GM23248 (cell line): ENCODE measurements around the gene MINDY3. TPM values are rescaled to one million over a fixed set of nuclear protein-coding genes. Genes with fewer than 3 reads are reported as not detected.

Source experiments
- DNase-seq: peaks from one replicate; pipeline ENCODE4 v3.0.0-alpha.2; 2015
- H2AFZ ChIP-seq: fragments of 200-600 bp; sonication (generic); 2 replicates; pipeline ENCODE4 v1.6.1; 2016; ENCODE audit warnings: antibody characterized with exemption
- H3F3A ChIP-seq: fragments of 200-600 bp; sonication (generic); 2 replicates; pipeline ENCODE4 v1.6.1; 2016; ENCODE audit warnings: mild to moderate bottlenecking, antibody characterized with exemption, mixed run types; ENCODE audit not compliant: insufficient read depth
- H3K27ac ChIP-seq: fragments of 200-600 bp; sonication (generic); 2 replicates; pipeline ENCODE4 v1.5.1; 2016; ENCODE audit warnings: mild to moderate bottlenecking
- H3K27me3 ChIP-seq: fragments of 200-600 bp; sonication (generic); replicated peaks from 2 replicates; pipeline ENCODE4 v1.6.1; 2016; ENCODE audit warnings: mild to moderate bottlenecking; ENCODE audit not compliant: insufficient read depth
- H3K36me3 ChIP-seq: fragments of 200-600 bp; sonication (generic); 2 replicates; pipeline ENCODE4 v1.6.1; 2016; ENCODE audit warnings: low read depth, mild to moderate bottlenecking
- H3K4me1 ChIP-seq: fragments of 200-600 bp; sonication (generic); 2 replicates; pipeline ENCODE4 v1.6.1; 2016; ENCODE audit warnings: mild to moderate bottlenecking; ENCODE audit not compliant: insufficient read depth
- H3K4me2 ChIP-seq: fragments of 200-600 bp; sonication (generic); one replicate; pipeline ENCODE4 v1.6.1; 2016; ENCODE audit warnings: mild to moderate bottlenecking; ENCODE audit not compliant: unreplicated experiment
- H3K4me3 ChIP-seq: fragments of 200-600 bp; sonication (generic); 2 replicates; pipeline ENCODE4 v1.5.1; 2016; ENCODE audit warnings: mild to moderate bottlenecking
- H3K79me2 ChIP-seq: fragments of 200-600 bp; sonication (generic); 2 replicates; pipeline ENCODE4 v1.6.1; 2016; ENCODE audit warnings: mild to moderate bottlenecking; ENCODE audit not compliant: insufficient read depth
- H3K9ac ChIP-seq: fragments of 200-600 bp; sonication (generic); 2 replicates; pipeline ENCODE4 v1.6.1; 2016; ENCODE audit warnings: mild to moderate bottlenecking
- H3K9me2 ChIP-seq: fragments of 200-600 bp; sonication (generic); 2 replicates; pipeline ENCODE4 v1.6.1; 2016; ENCODE audit warnings: mixed run types, mild to moderate bottlenecking, moderate library complexity; ENCODE audit not compliant: insufficient read depth
- H3K9me3 ChIP-seq: fragments of 200-600 bp; sonication (generic); one replicate; pipeline ENCODE4 v1.6.1; 2017; ENCODE audit warnings: low read depth
- H4K20me1 ChIP-seq: fragments of 200-600 bp; sonication (generic); 2 replicates; pipeline ENCODE4 v1.6.0; 2016; ENCODE audit not compliant: insufficient read depth
- EZH2 ChIP-seq: fragments of 200-600 bp; sonication (generic); IDR thresholded peaks from 2 replicates; pipeline ENCODE4 v1.6.1; 2018; ENCODE audit warnings: antibody characterized with exemption, mild to moderate bottlenecking; ENCODE audit not compliant: insufficient read depth, poor library complexity, severe bottlenecking
- EZH2phosphoT487 ChIP-seq: fragments of 200-600 bp; sonication (generic); IDR thresholded peaks from 2 replicates; pipeline ENCODE4 v1.6.1; 2018; ENCODE audit warnings: antibody characterized with exemption, moderate library complexity, mild to moderate bottlenecking, low read depth; ENCODE audit not compliant: insufficient read depth
- WGBS, 2 experiments: methylation state at CpG; one replicate each; pipeline ENCODE4 v1.1.6; 2015 to 2017; ENCODE audit warnings: low lambda C conversion rate in 2 of 2, low coverage in 1 of 2; ENCODE audit errors: missing lambda C conversion rate in 2 of 2; 5-methylcytosine and 5-hydroxymethylcytosine counted together
- in situ Hi-C: fragments of 300-500 bp; cut with MboI; formaldehyde crosslinking; loops from 2 replicates; pipeline ENCODE4 v1.15.0; 2020
- polyA plus RNA-seq: library from polyadenylated mRNA; unstranded; fragments of >200 nt; fragmentation: Nextera tagmentation; extraction: Ambion mirVana; gene quantifications from 2 replicates; pipeline ENCODE4 v1.2.1, GENCODE V29; 2016
- total RNA-seq: library from RNA; depleted of rRNA; stranded (reverse); fragments of >200 nt; shearing (Covaris generic); gene quantifications from 2 replicates; pipeline ENCODE4 v1.2.3, GENCODE V29; 2014

Gene MINDY3
- total and polyA plus RNA-seq, 2 experiments from 2014 or later: 37.2 to 43.1 TPM

DNA sequence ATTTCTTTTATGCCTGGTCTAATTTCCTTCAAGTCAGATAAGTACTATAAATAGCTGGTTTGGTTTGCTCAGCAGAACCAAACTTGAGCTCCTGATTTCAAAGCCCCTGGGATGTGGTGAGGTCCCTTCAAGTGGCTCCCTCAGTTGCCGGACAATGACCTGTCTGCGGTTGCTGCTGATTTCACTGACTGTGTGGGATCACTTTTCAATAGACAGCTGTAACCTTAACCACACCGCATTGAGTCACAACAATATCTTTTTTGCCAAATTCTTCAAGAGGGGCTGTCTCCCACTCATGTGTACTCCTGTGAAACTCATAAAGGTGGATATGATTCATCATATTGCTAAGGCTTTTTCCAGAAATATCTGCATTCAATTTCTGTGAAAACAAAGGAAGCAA lies 117.5 kb downstream of the MINDY3 start:
- H2AFZ ChIP-seq: no peak overlapping the region
- no peaks in the 10 kb centered on the region for H3K79me2 ChIP-seq
- no peaks in the 10 kb centered on the region for H3K9me3 ChIP-seq
- 82 to 88% methylated on average over 3 of the region's 3 CpGs for WGBS, 2 experiments
- H3K27ac ChIP-seq: no peak overlapping the region
- peaks cover 11% of the 10 kb centered on the region; the same call in 1 of the 2 replicates for H3K27me3 ChIP-seq
- H3K9me2 ChIP-seq: no peaks in the 10 kb centered on the region
- H3K4me3 ChIP-seq: no peak overlapping the region
- in situ Hi-C loops: no loop called here
- no peaks in the 10 kb centered on the region for H3K36me3 ChIP-seq
- no peak overlapping the region for H3K9ac ChIP-seq
- peaks cover 4% of the 10 kb centered on the region for H3K4me1 ChIP-seq
- H4K20me1 ChIP-seq: no peaks in the 10 kb centered on the region
- H3K4me2 ChIP-seq: no peak overlapping the region
- DNase-seq: no peak
- no peaks in the 10 kb centered on the region for H3F3A ChIP-seq
- TF ChIP-seq EZH2 (no peak), EZH2phosphoT487 (no peak)

DNA sequence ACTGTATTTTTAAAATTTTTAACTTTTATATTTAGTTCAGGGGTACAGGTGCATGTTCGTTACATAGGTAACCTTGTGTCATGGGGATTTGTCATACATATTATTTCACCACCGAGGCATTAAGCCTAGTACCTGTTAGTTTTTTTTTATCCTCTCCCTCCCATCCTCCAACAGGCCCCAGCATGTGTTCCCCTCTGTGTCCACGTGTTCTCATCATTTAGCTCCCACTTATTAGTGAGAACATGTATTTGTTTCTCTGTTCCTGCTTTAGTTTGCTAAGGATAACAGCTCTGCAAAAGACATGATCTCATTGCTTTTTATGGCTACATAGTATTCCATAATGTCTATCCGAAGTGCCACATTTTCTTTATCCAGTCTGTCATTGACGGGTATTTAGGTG lies 118.2 kb downstream of the MINDY3 start:
- TF ChIP-seq EZH2: no peak
- no peak overlapping the region for H3K4me3 ChIP-seq
- H4K20me1 ChIP-seq: no peaks in the 10 kb centered on the region
- DNase-seq: no peak
- H2AFZ ChIP-seq: no peak overlapping the region
- H3K79me2 ChIP-seq: no peaks in the 10 kb centered on the region
- no peak overlapping the region for H3K9ac ChIP-seq
- WGBS, 2 experiments: 59% methylated on average over 5 of the region's 5 CpGs
- peaks cover 4% of the 10 kb centered on the region for H3K4me1 ChIP-seq
- H3K9me2 ChIP-seq: no peaks in the 10 kb centered on the region
- H3F3A ChIP-seq: no peaks in the 10 kb centered on the region
- H3K36me3 ChIP-seq: no peaks in the 10 kb centered on the region
- peaks cover 11% of the 10 kb centered on the region; the same call in 1 of the 2 replicates for H3K27me3 ChIP-seq
- H3K27ac ChIP-seq: no peak overlapping the region
- in situ Hi-C loops: no loop called here
- no peaks in the 10 kb centered on the region for H3K9me3 ChIP-seq
- no peak overlapping the region for H3K4me2 ChIP-seq

DNA sequence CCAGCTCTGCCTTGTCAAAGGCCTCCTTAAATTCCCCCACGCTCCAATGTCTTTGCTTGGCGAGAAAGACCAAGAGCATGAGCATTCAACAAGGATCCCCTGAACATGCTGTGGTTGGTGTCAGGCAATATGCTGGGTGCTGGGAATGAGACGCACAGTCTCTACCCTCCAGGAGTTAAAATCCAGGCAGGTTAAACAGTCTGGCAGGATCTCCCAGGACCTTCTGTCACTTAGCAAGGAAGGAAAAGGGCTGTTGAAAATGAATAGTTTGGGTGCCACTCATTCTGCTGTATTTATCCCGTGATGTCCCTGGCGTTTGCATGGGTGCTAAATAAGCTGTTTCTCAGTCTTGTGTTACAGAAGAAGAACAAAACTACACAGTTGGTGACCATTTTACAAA lies 118.7 kb downstream of the MINDY3 start:
- Histone ChIP-seq H3K27me3 (peaks cover 11% of the 10 kb centered on the region; the same call in 1 of the 2 replicates), H3K79me2 (no peaks in the 10 kb centered on the region), H3K36me3 (no peaks in the 10 kb centered on the region), H2AFZ (no peak overlapping the region), H4K20me1 (no peaks in the 10 kb centered on the region), H3K4me1 (peaks cover 4% of the 10 kb centered on the region), H3K9me3 (no peaks in the 10 kb centered on the region), H3F3A (no peaks in the 10 kb centered on the region), H3K9me2 (no peaks in the 10 kb centered on the region), H3K4me2 (no peak overlapping the region), H3K9ac (no peak overlapping the region), H3K27ac (no peak overlapping the region), H3K4me3 (no peak overlapping the region)
- 84 to 86% methylated on average over 5 of the region's 5 CpGs for WGBS, 2 experiments
- in situ Hi-C loops: no loop called here
- no peak for DNase-seq
- no peak for TF ChIP-seq EZH2phosphoT487
- TF ChIP-seq EZH2: no peak

DNA sequence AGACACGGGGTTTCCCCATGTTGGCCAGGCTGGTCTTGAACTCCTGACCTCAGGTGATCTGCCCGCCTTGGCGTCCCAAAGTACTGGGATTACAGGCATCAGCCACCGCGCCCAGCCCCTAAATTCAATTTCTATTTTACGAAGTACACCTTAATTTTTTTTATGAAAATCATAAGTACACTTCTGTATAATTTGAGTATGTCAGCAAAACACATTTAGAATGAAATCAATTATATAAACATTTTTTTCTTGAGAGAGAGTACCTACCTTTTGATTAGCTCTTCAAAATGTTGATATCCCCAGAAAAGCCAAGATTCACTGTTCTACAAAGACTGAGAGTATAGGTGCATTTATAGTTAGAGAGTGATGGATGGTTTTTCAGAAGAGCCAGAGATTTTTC lies 120.0 kb downstream of the MINDY3 start:
- Histone ChIP-seq H3K36me3 (no peaks in the 10 kb centered on the region), H3K9me3 (no peaks in the 10 kb centered on the region), H3K9ac (no peak overlapping the region), H3K27me3 (peaks cover 11% of the 10 kb centered on the region; the same call in 1 of the 2 replicates), H3F3A (no peaks in the 10 kb centered on the region), H3K27ac (no peak overlapping the region), H2AFZ (no peak overlapping the region), H3K79me2 (no peaks in the 10 kb centered on the region), H3K9me2 (no peaks in the 10 kb centered on the region), H4K20me1 (no peaks in the 10 kb centered on the region), H3K4me2 (no peak overlapping the region), H3K4me1 (peaks cover 4% of the 10 kb centered on the region; the same call in 1 of the 2 replicates), H3K4me3 (no peak overlapping the region)
- WGBS, 2 experiments: 87 to 91% methylated on average over 6 of the region's 6 CpGs
- TF ChIP-seq EZH2phosphoT487 (no peak), EZH2 (no peak)
- in situ Hi-C loops: no loop called here
- DNase-seq: no peak
